ENCODE results near the gene ZNF302.

The ZNF302 gene

GRCh38 chr19:34707661-34708060 lies 30.2 kb downstream of the ZNF302 start:
- FAIRE-seq, result no peak
- TF ChIP-seq TAF1 (IDR thresholded peaks at IDR 0.05; ENCODE audit: borderline replicate concordance, low read depth, low read length) (no peak), POLR2A (IDR thresholded peaks at IDR 0.05; ENCODE audit: low read depth, low read length) (no peak), POLR2AphosphoS5 (IDR thresholded peaks at IDR 0.05; ENCODE audit: low read depth, low read length) (no peak)
- DNase-seq (ENCODE audit: insufficient read length), result no peak

GRCh38 chr19:34711890-34712289 lies 34.4 kb downstream of the ZNF302 start:
- FAIRE-seq (no peak), DNase-seq (ENCODE audit: insufficient read length) (no peak)
- no peak for TF ChIP-seq POLR2AphosphoS5 (IDR thresholded peaks at IDR 0.05; ENCODE audit: low read depth, low read length)
- TF ChIP-seq POLR2A (IDR thresholded peaks at IDR 0.05; ENCODE audit: low read depth, low read length), result no peak
- no peak for TF ChIP-seq TAF1 (IDR thresholded peaks at IDR 0.05; ENCODE audit: borderline replicate concordance, low read depth, low read length)

- TF ChIP-seq POLR2A (IDR thresholded peaks at IDR 0.05; ENCODE audit: low read depth, low read length) (no peak), POLR2AphosphoS5 (IDR thresholded peaks at IDR 0.05; ENCODE audit: low read depth, low read length) (no peak), TAF1 (IDR thresholded peaks at IDR 0.05; ENCODE audit: borderline replicate concordance, low read depth, low read length) (no peak)
- peak; percentile 48 for FAIRE-seq
- no peak for DNase-seq (ENCODE audit: insufficient read length)
Observed at GRCh38 chr19:34712395-34713261, 35.1 kb downstream of the ZNF302 start.

GRCh38 chr19:34713262-34713637 lies 35.8 kb downstream of the ZNF302 start:
- no peak for FAIRE-seq
- TF ChIP-seq TAF1 (IDR thresholded peaks at IDR 0.05; ENCODE audit: borderline replicate concordance, low read depth, low read length) (no peak), POLR2AphosphoS5 (IDR thresholded peaks at IDR 0.05; ENCODE audit: low read depth, low read length) (no peak), POLR2A (IDR thresholded peaks at IDR 0.05; ENCODE audit: low read depth, low read length) (no peak)

GRCh38 chr19:34715357-34715756 lies 37.9 kb downstream of the ZNF302 start:
- FAIRE-seq, result no peak
- DNase-seq (ENCODE audit: insufficient read length), result no peak
- TF ChIP-seq POLR2A (IDR thresholded peaks at IDR 0.05; ENCODE audit: low read depth, low read length) (no peak), TAF1 (IDR thresholded peaks at IDR 0.05; ENCODE audit: borderline replicate concordance, low read depth, low read length) (no peak), POLR2AphosphoS5 (IDR thresholded peaks at IDR 0.05; ENCODE audit: low read depth, low read length) (no peak)

More at GRCh38 chr19:34713262-34713637, 35.8 kb downstream of the ZNF302 start:
- no peak for DNase-seq (ENCODE audit: insufficient read length)

- no peak for TF ChIP-seq TAF1 (IDR thresholded peaks at IDR 0.05; ENCODE audit: borderline replicate concordance, low read depth, low read length)
- no peak for TF ChIP-seq POLR2AphosphoS5 (IDR thresholded peaks at IDR 0.05; ENCODE audit: low read depth, low read length)
- TF ChIP-seq POLR2A (IDR thresholded peaks at IDR 0.05; ENCODE audit: low read depth, low read length), result no peak
- no peak for DNase-seq (ENCODE audit: insufficient read length)
- no peak for FAIRE-seq
Observed at GRCh38 chr19:34722353-34722752, 44.9 kb downstream of the ZNF302 start.

GRCh38 chr19:34725400-34725799 lies 47.9 kb downstream of the ZNF302 start:
- no peak for FAIRE-seq

GRCh38 chr19:34731019-34731829 lies 53.7 kb downstream of the ZNF302 start:
- DNase-seq (ENCODE audit: insufficient read length) (no peak), FAIRE-seq (no peak)
- TF ChIP-seq POLR2AphosphoS5 (IDR thresholded peaks at IDR 0.05; ENCODE audit: low read depth, low read length) (no peak), POLR2A (IDR thresholded peaks at IDR 0.05; ENCODE audit: low read depth, low read length) (no peak), TAF1 (IDR thresholded peaks at IDR 0.05; ENCODE audit: borderline replicate concordance, low read depth, low read length) (no peak)

More at GRCh38 chr19:34725400-34725799, 47.9 kb downstream of the ZNF302 start:
- DNase-seq (ENCODE audit: insufficient read length), result no peak
- TF ChIP-seq POLR2A (IDR thresholded peaks at IDR 0.05; ENCODE audit: low read depth, low read length) (no peak), POLR2AphosphoS5 (IDR thresholded peaks at IDR 0.05; ENCODE audit: low read depth, low read length) (no peak), TAF1 (IDR thresholded peaks at IDR 0.05; ENCODE audit: borderline replicate concordance, low read depth, low read length) (no peak)

GRCh38 chr19:34731964-34732363 lies 54.5 kb downstream of the ZNF302 start:
- DNase-seq (ENCODE audit: insufficient read length), result no peak
- FAIRE-seq, result no peak
- TF ChIP-seq TAF1 (IDR thresholded peaks at IDR 0.05; ENCODE audit: borderline replicate concordance, low read depth, low read length) (no peak), POLR2AphosphoS5 (IDR thresholded peaks at IDR 0.05; ENCODE audit: low read depth, low read length) (no peak), POLR2A (IDR thresholded peaks at IDR 0.05; ENCODE audit: low read depth, low read length) (no peak)

- DNase-seq (ENCODE audit: insufficient read length) (peak; percentile 11), FAIRE-seq (no peak)
- TF ChIP-seq POLR2AphosphoS5 (IDR thresholded peaks at IDR 0.05; ENCODE audit: low read depth, low read length) (no peak), POLR2A (IDR thresholded peaks at IDR 0.05; ENCODE audit: low read depth, low read length) (no peak), TAF1 (IDR thresholded peaks at IDR 0.05; ENCODE audit: borderline replicate concordance, low read depth, low read length) (no peak)
Observed at GRCh38 chr19:34732612-34733211, 55.2 kb downstream of the ZNF302 start.

- FAIRE-seq (no peak), DNase-seq (ENCODE audit: insufficient read length) (peak; percentile 31)
- TF ChIP-seq POLR2AphosphoS5 (IDR thresholded peaks at IDR 0.05; ENCODE audit: low read depth, low read length) (no peak), TAF1 (IDR thresholded peaks at IDR 0.05; ENCODE audit: borderline replicate concordance, low read depth, low read length) (no peak), POLR2A (IDR thresholded peaks at IDR 0.05; ENCODE audit: low read depth, low read length) (no peak; the same call in 1 of the 2 replicates)
Observed at GRCh38 chr19:34733266-34733745, 55.8 kb downstream of the ZNF302 start.
